IMR-90 (cell line): ENCODE data around the gene PANK4. TPM values are rescaled to one million over a fixed set of nuclear protein-coding genes. Genes with fewer than 3 reads are reported as not detected.

ENCODE experiments used
- ATAC-seq: fragments of 200-7000 bp; cut with Tn5 transposase; 2 replicates; pipeline ENCODE4 v1.9.1; 2020; ENCODE audit warnings: low read depth, mild to moderate bottlenecking, moderate library complexity
- BruUV-seq: library from RNA; stranded (reverse); fragments of 400-500 nt; replicated peaks from 2 replicates; lab custom pipeline; 2021; lab: Mats Ljungman, UMichigan
- CTCF ChIA-PET: fragments of 300-600 bp; formaldehyde crosslinking; extraction: SDS; loops from one replicate; lab custom pipeline; 2021; ENCODE audit warnings: antibody characterized with exemption; lab: Yijun Ruan, JAX
- POLR2A ChIA-PET: fragments of 300-600 bp; sonication (Branson Sonifier 250); formaldehyde crosslinking; loops from one replicate; lab custom pipeline; 2022; ENCODE audit warnings: antibody characterized with exemption; ENCODE audit not compliant: unreplicated experiment; lab: Charles Lee
- DNase-seq: peaks from one replicate; pipeline ENCODE4 v3.0.0; 2013
- H2AFZ ChIP-seq: replicated peaks from 2 replicates; pipeline ENCODE3; 2013; ENCODE audit warnings: low read length, mild to moderate bottlenecking; ENCODE audit not compliant: poor library complexity
- H2AK5ac ChIP-seq: 2 replicates; pipeline ENCODE4 v1.6.1; 2013; ENCODE audit warnings: low read depth, low read length, inconsistent platforms
- H2AK9ac ChIP-seq: replicated peaks from 2 replicates; pipeline ENCODE3; 2013; ENCODE audit warnings: mild to moderate bottlenecking, low read depth, low read length, moderate library complexity; ENCODE audit not compliant: poor library complexity
- H2BK120ac ChIP-seq: 2 replicates; pipeline ENCODE4 v1.6.1; 2013; ENCODE audit warnings: low read depth, low read length, inconsistent platforms
- H2BK15ac ChIP-seq: 3 replicates; pipeline ENCODE4 v1.6.1; 2013; ENCODE audit warnings: low read depth, low read length, inconsistent platforms
- H2BK20ac ChIP-seq: 2 replicates; pipeline ENCODE4 v1.6.1; 2013; ENCODE audit warnings: low read depth, mild to moderate bottlenecking, inconsistent platforms, low read length, moderate library complexity
- H2BK5ac ChIP-seq: 2 replicates; pipeline ENCODE4 v1.6.1; 2013; ENCODE audit warnings: mild to moderate bottlenecking, low read depth, low read length, inconsistent platforms; ENCODE audit not compliant: poor library complexity, severe bottlenecking
- H3K14ac ChIP-seq: replicated peaks from 2 replicates; pipeline ENCODE4 v1.6.1; 2013; ENCODE audit warnings: low read depth, low read length, inconsistent platforms
- H3K18ac ChIP-seq: 2 replicates; pipeline ENCODE4 v1.6.1; 2013; ENCODE audit warnings: low read depth, low read length, control low read depth
- H3K23ac ChIP-seq: 2 replicates; pipeline ENCODE4 v1.6.1; 2013; ENCODE audit warnings: low read depth, low read length, inconsistent platforms
- H3K27ac ChIP-seq: 2 replicates; pipeline ENCODE4 v1.5.1; 2013; ENCODE audit warnings: mild to moderate bottlenecking, control low read depth, low read length; ENCODE audit not compliant: insufficient read depth
- H3K27me3 ChIP-seq: 2 replicates; pipeline ENCODE4 v1.6.1; 2013; ENCODE audit warnings: low read length; ENCODE audit not compliant: control insufficient read depth, insufficient read depth
- H3K36me3 ChIP-seq: 2 replicates; pipeline ENCODE4 v1.6.1; 2013; ENCODE audit warnings: low read length, mixed read lengths; ENCODE audit not compliant: control insufficient read depth, insufficient read depth
- H3K4ac ChIP-seq: 2 replicates; pipeline ENCODE4 v1.6.1; 2013; ENCODE audit warnings: low read depth, low read length, inconsistent platforms
- H3K4me1 ChIP-seq: 2 replicates; pipeline ENCODE4 v1.6.1; 2013; ENCODE audit warnings: low read length, mixed read lengths; ENCODE audit not compliant: control insufficient read depth, insufficient read depth
- H3K4me2 ChIP-seq: 2 replicates; pipeline ENCODE4 v1.6.1; 2013; ENCODE audit warnings: low read depth, mild to moderate bottlenecking, control low read depth, low read length, moderate library complexity
- H3K4me3 ChIP-seq: 2 replicates; pipeline ENCODE4 v1.5.1; 2013; ENCODE audit warnings: low read depth, mild to moderate bottlenecking, control low read depth, low read length, moderate library complexity; ENCODE audit not compliant: insufficient read depth
- H3K56ac ChIP-seq: 2 replicates; pipeline ENCODE4 v1.6.1; 2013; ENCODE audit warnings: low read length, inconsistent platforms; ENCODE audit not compliant: insufficient read depth; ENCODE audit errors: extremely low read depth
- H3K79me1 ChIP-seq, 2 experiments: 2 replicates each; pipeline ENCODE4 v1.6.1; 2013; ENCODE audit warnings: low read length in 2 of 2, inconsistent platforms in 1 of 2, low read depth in 1 of 2
- H3K9ac ChIP-seq: 2 replicates; pipeline ENCODE4 v1.6.1; 2013; ENCODE audit warnings: low read depth, low read length, control low read depth
- H3K9me1 ChIP-seq: 2 replicates; pipeline ENCODE4 v1.6.1; 2013; ENCODE audit warnings: low read length, inconsistent platforms; ENCODE audit not compliant: insufficient read depth
- H3K9me3 ChIP-seq: 2 replicates; pipeline ENCODE4 v1.6.1; 2013; ENCODE audit warnings: low read length; ENCODE audit not compliant: control insufficient read depth, insufficient read depth
- H4K20me1 ChIP-seq: 2 replicates; pipeline ENCODE4 v1.6.1; 2013; ENCODE audit warnings: low read length, inconsistent platforms; ENCODE audit not compliant: insufficient read depth
- H4K5ac ChIP-seq: 2 replicates; pipeline ENCODE4 v1.6.1; 2013; ENCODE audit warnings: mild to moderate bottlenecking, low read depth, low read length, control low read depth
- H4K8ac ChIP-seq, 2 experiments: 2 replicates each; pipeline ENCODE4 v1.6.1; 2013; ENCODE audit warnings: low read depth in 2 of 2, low read length in 2 of 2, control low read depth in 1 of 2, inconsistent platforms in 1 of 2
- H4K91ac ChIP-seq: 2 replicates; pipeline ENCODE4 v1.6.1; 2013; ENCODE audit warnings: low read depth, low read length, inconsistent platforms; ENCODE audit not compliant: insufficient read depth
- BHLHE40 ChIP-seq: fragments of 150-350 bp; IDR thresholded peaks from 2 replicates; pipeline ENCODE4 v1.6.1; 2016; ENCODE audit warnings: mild to moderate bottlenecking, low read depth, low read length
- MAFK ChIP-seq: IDR thresholded peaks from 2 replicates; pipeline ENCODE4 v1.6.1; 2012; ENCODE audit warnings: low read depth, low read length, improper control_type of control experiment
- MAZ ChIP-seq: IDR thresholded peaks from 2 replicates; pipeline ENCODE4 v1.6.1; 2012; ENCODE audit warnings: low read depth, mild to moderate bottlenecking, low read length, improper control_type of control experiment, moderate library complexity, borderline replicate concordance
- MXI1 ChIP-seq: IDR thresholded peaks from 2 replicates; pipeline ENCODE4 v1.6.1; 2012; ENCODE audit warnings: low read depth, mild to moderate bottlenecking, low read length, moderate library complexity, borderline replicate concordance
- NFE2L2 ChIP-seq: fragments of 150-350 bp; IDR thresholded peaks from 2 replicates; pipeline ENCODE4 v1.6.1; 2016; ENCODE audit warnings: low read depth, mild to moderate bottlenecking, low read length
- RCOR1 ChIP-seq: IDR thresholded peaks from 2 replicates; pipeline ENCODE4 v1.6.1; 2012; ENCODE audit warnings: mild to moderate bottlenecking, low read length, improper control_type of control experiment; ENCODE audit not compliant: insufficient replicate concordance
- SMC3 ChIP-seq: fragments of 150-350 bp; IDR thresholded peaks from 2 replicates; pipeline ENCODE4 v1.6.1; 2016; ENCODE audit warnings: low read depth, mild to moderate bottlenecking, antibody characterized with exemption, low read length, moderate library complexity
- USF2 ChIP-seq: fragments of 150-350 bp; IDR thresholded peaks from 2 replicates; pipeline ENCODE4 v1.6.1; 2017; ENCODE audit warnings: mild to moderate bottlenecking, antibody characterized with exemption, low read length, low read depth
- WGBS, 2 experiments: methylation state at CpG; one replicate each; pipeline versions ENCODE4 v1.1.5 to v1.1.7; 2013; ENCODE audit warnings: missing lambda C conversion rate in 2 of 2; ENCODE audit not compliant: insufficient read length in 1 of 2; ENCODE audit errors: extremely low coverage in 2 of 2; 5-methylcytosine and 5-hydroxymethylcytosine counted together
- dilution Hi-C: fragments of 300-500 bp; cut with HindIII; formaldehyde crosslinking; loops from one replicate; pipeline ENCODE4 v1.14.3; 2018; ENCODE audit warnings: low sequenced_read_pairs; ENCODE audit not compliant: unreplicated experiment
- in situ Hi-C: fragments of 300-500 bp; cut with MboI; formaldehyde crosslinking; loops from 3 replicates; pipeline ENCODE4 v1.14.3; 2019; ENCODE audit warnings: low sequenced_read_pairs, inconsistent platforms, mixed read lengths
- intact Hi-C: fragments of 100-400 bp; cut with micrococcal nuclease; formaldehyde crosslinking; loops from 2 replicates; pipeline ENCODE4 v1.10.0; 2022
- polyA plus RNA-seq, 3 experiments: library from polyadenylated mRNA; depleted of rRNA; stranded (reverse); fragments of >200 nt; gene quantifications; 2 replicates each; pipeline ENCODE4 v1.2.3, GENCODE V29; 2012; ENCODE audit warnings: low replicate concordance in 1 of 3
- total RNA-seq: library from RNA; depleted of rRNA; stranded (reverse); fragments of >200 nt; gene quantifications from 2 replicates; pipeline ENCODE4 v1.2.3, GENCODE V29; 2012
- TF ChIP-seq, protein P1 (sequence below): conservative IDR thresholded peaks from 2 replicates; pipeline ENCODE4 v1.5.1; 2012; ENCODE audit warnings: mild to moderate bottlenecking, low read depth, low read length, improper control_type of control experiment

Gene PANK4
- total and polyA plus RNA-seq, 2 of the 4 experiments (the other 2 are of a cell fraction), result 14.0 to 18.5 TPM

GRCh38 chr1:2477309-2477708 is 49.1 kb downstream of the PANK4 start:
- Histone ChIP-seq H3K23ac (no peak overlapping the region), H2BK15ac (no peak overlapping the region), H4K91ac (no peak overlapping the region), H2AK9ac (no peak overlapping the region), H3K56ac (no peak overlapping the region), H3K9me1 (no peaks in the 10 kb centered on the region), H2BK5ac (no peak overlapping the region), H3K4me3 (no peak overlapping the region), H2AK5ac (no peak overlapping the region), H4K5ac (no peak overlapping the region), H3K14ac (no peak overlapping the region), H3K36me3 (no peaks in the 10 kb centered on the region), H2BK20ac (no peak overlapping the region), H3K9me3 (no peaks in the 10 kb centered on the region), H3K9ac (no peak overlapping the region), H3K27me3 (peaks cover 23% of the 10 kb centered on the region), H2AFZ (no peak overlapping the region), H4K8ac (no peak overlapping the region), H3K79me1 (no peaks in the 10 kb centered on the region), H3K4ac (no peak overlapping the region), H2BK120ac (no peak overlapping the region), H3K4me1 (no peaks in the 10 kb centered on the region), H3K18ac (no peak overlapping the region), H4K20me1 (no peaks in the 10 kb centered on the region), H3K4me2 (no peak overlapping the region), H3K27ac (no peak overlapping the region)
- BruUV-seq, result no TSS peak
- intact Hi-C loops (no loop called here), in situ Hi-C loops (no loop called here), dilution Hi-C loops (no loop called here)
- DNase-seq, result no peak
- TF ChIP-seq, protein P1, sequence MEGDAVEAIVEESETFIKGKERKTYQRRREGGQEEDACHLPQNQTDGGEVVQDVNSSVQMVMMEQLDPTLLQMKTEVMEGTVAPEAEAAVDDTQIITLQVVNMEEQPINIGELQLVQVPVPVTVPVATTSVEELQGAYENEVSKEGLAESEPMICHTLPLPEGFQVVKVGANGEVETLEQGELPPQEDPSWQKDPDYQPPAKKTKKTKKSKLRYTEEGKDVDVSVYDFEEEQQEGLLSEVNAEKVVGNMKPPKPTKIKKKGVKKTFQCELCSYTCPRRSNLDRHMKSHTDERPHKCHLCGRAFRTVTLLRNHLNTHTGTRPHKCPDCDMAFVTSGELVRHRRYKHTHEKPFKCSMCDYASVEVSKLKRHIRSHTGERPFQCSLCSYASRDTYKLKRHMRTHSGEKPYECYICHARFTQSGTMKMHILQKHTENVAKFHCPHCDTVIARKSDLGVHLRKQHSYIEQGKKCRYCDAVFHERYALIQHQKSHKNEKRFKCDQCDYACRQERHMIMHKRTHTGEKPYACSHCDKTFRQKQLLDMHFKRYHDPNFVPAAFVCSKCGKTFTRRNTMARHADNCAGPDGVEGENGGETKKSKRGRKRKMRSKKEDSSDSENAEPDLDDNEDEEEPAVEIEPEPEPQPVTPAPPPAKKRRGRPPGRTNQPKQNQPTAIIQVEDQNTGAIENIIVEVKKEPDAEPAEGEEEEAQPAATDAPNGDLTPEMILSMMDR, result no peak
- TF ChIP-seq MAFK, result no peak
- TF ChIP-seq BHLHE40, result no peak
- TF ChIP-seq RCOR1, result no peak
- TF ChIP-seq USF2, result no peak
- no peak for TF ChIP-seq MAZ
- no peak for TF ChIP-seq MXI1
- TF ChIP-seq NFE2L2, result no peak
- no peak for TF ChIP-seq SMC3
- WGBS, 2 experiments, result 49% methylated on average over 6 of the region's 12 CpGs; no CpG with 5 or more reads in 1 of the 2 experiments
- POLR2A ChIA-PET, result no interaction called here
- CTCF ChIA-PET, result no interaction called here
- ATAC-seq, result no peak
